NCI-H128 (cell line): ENCODE data around the gene ATG2A.

Source experiments
- DNase-seq: peaks from one replicate; lab custom pipeline; 2025; ENCODE audit not compliant: unreplicated experiment; lab: John Stamatoyannopoulos, UW

The ATG2A gene

DNA sequence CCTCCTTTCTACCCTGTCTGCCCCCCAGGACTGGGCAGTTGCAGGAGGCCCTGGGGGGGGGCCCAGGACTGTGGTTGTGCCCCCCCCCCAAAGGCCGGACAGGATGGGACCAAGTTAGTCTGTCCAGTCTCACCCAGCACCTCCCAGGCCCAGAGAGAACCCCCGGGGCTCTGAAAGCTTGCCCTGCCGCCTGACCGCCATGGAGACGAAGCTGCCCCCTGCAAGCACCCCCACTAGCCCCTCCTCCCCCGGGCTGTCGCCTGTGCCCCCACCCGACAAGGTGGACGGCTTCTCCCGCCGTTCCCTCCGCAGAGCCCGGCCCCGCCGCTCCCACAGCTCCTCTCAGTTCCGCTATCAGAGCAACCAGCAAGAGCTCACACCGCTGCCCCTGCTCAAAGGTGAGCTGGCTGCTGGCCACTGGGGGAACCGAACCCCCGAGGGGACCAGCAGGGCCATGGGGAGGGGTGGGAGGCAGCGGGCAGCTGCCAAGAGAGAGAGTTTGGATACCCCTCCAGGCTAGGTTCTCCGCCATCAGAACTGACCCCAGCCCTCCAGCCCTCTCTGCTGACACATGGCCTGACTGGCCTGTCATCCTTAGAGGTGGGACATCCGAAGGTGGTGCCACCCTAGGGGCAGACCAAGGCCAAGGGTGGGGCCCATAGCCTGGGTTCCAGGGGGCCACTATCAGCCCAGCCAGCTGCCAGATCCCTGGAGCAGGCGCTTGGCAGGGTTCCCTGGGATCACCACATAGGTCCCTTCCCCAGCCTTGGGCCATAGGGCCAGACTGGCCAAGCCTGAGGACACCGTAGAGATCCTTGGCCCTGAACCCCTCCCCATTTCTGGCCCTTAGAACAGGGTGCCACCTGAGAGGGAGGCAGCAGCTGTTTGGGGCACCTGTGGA, 8.8 kb upstream of the ATG2A start:
- DNase-seq, result no peak

DNA sequence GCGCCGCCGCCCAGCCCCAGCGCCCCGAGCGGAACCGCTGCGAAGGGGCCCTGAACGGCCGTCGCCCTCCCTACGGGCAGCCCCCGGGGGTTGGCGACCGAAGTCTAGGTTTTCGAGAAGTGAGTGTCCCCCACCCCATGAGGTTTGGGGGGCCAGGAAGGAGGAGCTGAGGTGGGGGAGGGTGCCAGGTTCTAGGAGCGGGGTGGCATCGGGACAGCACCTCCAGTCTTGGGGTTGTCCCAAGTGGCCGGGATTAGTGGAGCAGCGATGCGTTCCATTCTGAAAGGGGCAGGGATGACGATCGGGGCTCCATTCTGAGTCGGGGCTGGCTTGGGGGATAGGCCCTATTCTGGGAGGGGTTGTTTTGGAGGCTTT, 7.9 kb upstream of the ATG2A start:
- DNase-seq, result no peak

DNA sequence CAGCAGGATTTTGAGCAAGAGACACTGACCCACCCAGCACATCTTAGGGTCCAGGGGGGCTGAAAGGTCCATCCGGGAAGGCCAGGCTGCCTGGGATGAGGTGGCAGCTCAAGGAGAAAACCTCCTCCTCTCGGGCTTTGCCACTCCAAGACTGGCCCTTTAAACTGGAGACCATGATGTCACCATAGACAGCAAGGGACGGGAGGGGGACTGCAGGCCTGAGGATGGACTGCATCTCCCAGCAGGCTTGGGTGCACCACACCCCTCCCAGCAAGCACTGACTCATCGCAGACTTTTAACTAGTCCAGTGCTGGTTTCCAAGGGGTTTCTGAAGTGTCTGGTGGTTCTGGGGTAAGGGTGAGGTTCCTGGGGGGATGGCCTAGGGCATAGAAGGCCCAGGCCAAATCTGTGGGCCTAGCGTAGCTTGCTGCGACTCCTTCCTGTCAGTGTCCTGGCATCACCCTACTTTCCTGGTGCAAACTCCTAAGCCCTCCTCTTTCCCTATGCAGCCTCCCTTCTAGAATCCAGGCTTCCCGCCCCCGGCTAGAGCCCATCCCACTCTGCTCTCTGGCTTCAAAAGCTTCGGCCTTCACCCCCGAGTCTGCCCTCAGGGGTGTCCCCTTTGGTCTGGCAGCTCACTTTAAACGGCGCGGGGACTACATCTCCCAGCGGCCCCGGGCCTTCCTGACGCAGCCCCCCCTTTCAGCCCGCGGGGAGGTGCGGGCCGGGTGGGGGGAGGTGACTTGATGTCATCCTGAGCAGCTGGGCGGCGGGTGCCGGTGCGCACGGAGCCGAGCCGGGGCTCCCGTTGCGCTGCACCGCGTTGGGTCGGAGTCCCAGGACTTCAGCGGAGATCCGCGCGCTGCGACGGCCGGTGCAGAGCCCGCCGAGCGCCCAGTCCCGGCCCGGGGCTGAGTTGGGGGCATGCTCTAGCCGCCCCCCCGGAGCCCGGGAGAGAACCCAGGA, 7.2 kb upstream of the ATG2A start, which contains the start of gene PPP2R5B:
PPP2R5B (plus strand) TSS at position 746 of the 966 bp plus-strand sequence. CDS start 1,046 bp downstream, outside the sequence.
- peak; percentile 51 for DNase-seq

DNA sequence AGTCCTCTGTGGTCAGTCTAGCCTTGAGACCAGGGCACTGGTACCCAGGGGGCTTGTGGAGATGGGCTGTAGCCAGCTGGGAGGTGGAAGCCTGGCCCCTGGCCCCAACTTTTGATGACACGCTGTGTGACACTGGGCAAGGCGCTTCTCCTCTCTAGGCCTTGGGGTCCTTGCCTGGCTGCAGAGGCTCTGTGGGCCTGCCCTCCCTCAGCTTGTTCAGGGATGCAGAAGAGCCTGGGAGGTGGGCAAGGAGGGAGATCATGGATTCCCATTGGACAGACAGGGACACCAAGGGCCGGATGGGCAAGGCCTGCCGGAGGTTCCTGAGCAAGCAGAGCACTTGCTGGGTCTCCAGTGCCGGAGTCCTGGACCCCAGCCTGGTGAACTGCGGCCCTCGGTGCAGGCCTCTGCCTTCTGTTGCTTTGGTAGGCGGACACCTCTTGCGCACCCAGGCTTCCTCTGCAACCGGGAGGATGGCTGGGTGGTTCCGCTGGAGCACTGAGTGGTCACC, 6.2 kb upstream of the ATG2A start:
- no peak for DNase-seq

DNA sequence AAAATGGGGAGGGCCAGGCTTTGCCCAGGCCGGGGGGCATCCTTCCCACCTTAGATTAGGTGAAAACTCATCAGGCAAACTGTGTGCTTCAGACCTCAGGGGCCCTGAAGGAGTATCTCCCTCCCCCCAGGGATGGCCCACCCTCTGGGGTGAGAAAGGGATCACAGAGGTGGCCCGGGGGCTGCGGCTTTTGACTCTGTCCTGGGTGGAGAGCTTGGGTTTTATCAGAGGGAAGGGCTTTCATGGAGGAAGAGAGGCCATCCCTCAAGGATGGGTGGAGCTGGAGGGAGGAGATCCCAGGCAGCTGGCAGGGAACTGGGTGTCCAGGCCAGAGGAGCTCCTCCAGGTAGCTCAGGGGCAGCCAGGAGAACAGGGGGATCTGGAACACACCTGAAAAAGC, 4.4 kb upstream of the ATG2A start:
- DNase-seq, result no peak

DNA sequence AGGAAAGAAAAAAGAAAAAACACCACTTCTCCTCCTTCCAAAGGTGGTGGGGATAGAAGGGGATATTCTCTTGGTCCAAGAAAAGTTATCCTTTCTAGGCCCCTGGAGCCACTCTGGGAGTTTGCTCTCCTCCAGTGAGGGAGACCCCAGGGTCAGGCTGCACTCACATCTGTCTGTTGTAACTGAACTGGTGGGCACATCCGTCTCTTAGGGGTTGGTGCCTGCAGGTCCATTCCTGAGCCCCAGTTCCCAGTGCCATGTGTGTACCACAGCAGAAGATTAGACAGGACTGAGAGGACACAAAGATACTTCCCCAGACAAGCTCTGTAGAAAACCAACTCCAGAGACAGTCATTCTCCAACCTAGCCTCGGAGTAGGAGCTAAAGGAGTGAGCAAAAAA, 3.1 kb upstream of the ATG2A start:
- DNase-seq, result no peak

DNA sequence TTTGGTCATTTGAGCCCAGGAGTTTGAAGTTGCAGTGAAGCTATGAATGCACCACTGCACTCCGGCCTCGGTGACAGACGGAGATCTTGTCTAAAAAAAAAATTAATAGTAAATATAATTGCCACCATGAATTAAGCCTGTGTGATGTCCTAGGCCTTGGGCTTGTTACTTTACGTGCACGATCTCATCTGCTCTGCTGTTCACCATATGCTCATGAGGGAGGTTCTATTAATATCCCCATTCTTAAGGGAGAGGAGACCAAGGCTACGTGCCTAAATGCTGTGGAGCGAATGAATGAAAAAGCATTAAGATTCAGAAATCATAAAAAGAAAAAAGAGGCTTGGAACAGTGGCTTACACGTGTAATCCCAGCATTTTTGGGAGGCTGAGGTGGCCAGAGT, 2.6 kb upstream of the ATG2A start:
- DNase-seq, result no peak

DNA sequence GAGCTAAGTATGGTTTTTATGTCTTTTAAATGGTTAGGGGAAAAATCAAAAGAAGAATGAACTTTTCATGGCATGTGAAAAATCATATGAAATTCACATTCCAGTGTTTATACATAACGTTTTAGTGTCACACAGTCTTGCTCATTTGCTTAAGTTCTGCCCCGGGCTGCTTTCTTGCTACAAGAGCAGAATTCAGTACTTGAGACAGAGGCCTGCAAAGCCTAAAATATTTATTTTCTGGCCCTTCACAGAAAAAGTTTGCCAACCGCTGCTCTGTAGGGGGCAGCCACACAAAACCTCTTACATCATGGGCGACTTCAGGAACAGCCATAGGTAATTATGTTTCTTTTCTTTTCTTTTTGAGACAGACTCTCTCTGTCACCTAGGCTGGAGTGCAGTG, 1.0 kb upstream of the ATG2A start:
- no peak for DNase-seq

DNA sequence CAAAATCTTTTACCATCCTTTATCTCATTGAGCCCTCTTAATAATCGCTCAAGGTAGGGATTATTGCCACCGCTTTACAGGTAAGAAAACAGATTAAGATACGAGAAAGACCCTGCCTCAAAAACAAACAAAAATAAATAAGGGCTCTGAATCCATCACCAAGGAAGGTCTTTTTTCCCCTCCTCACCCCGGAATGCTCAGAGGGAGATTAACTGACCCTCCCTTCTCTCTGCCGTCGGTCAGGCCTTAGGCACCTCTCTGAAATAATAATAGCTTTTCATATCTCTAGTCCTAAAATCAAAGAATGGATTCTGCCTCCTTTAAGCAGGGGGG, 620 bp upstream of the ATG2A start:
- DNase-seq, result no peak

DNA sequence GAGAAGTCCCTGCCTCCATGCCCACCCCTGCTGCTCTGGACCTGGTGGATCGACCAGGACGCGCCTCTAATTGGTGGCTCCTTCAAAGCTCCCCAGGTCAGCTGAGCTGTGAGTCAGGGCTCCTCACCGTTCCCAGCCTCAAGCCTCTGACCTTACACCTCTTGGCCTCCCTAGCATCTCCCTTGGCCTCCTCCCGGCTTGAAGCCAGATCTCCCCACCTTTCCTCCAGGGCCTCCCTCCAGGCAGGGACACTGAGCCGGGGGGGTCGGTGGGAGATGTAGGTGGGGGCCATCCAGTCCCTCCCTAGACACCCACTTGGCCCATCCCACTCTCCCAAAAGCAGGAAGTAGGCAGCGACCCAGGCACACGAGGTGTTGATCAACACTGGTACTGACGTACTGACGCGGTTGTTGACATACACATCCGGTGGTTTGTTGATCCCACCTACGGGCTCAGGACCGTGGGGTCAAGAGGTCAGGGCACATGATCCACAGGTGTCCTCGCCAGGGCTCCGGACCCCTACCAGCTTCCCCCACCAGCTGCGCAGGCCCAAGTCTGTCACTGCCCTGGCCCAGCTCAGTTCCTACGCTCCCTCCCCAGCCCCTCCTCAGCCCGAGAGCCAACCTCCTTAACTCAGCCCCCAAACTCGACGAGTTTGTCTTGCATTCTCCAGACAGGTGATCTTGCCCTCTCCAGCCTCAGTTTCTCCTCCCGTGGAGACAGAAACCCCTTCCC, 802 bp downstream of the ATG2A start:
- DNase-seq, result no peak

DNA sequence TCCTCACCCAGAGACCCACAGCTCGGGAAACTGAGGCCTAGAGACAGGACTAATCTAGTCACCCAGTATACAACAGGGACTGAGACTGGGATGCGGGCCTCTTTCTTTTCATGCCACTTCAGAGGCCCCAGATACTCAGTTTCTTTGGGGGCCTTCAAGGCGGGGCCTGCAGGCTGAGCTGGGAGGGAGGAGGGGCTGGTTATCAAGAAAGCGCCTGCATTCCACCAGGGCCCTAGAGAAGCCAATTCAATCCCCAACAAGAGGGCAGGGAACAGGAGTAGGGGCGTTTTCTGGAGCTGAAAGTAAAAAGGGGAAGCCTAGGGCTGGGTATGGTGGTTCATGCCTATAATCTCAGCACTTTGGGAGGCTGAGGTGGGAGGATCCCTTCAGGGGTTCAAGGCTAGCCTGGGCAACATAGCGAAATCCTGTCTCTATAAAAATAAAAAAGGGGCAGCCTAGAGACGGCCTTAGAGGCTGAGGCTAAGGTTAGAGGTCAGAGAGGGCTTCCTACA, 1.6 kb downstream of the ATG2A start:
- DNase-seq, result no peak

DNA sequence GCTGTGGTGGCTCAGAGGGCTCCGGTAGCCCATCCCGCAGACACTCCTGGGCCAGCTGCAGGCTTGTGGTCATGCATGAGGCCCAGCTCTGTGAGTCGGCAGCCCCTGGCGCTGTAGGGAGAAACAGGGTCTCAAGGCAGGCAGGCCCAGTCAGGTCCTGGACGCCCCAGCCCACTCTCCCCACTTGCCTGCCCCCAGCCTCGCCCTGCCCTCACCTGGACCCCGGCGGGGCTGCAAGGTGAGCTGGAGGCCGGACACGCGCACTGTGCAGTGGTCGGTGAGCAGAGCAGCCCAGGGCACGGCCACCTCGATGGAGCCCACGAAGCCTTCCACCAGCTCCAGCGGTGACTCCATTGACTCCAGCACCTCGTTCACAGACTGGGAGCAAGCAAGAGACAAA, 2.9 kb downstream of the ATG2A start:
- no peak for DNase-seq

DNA sequence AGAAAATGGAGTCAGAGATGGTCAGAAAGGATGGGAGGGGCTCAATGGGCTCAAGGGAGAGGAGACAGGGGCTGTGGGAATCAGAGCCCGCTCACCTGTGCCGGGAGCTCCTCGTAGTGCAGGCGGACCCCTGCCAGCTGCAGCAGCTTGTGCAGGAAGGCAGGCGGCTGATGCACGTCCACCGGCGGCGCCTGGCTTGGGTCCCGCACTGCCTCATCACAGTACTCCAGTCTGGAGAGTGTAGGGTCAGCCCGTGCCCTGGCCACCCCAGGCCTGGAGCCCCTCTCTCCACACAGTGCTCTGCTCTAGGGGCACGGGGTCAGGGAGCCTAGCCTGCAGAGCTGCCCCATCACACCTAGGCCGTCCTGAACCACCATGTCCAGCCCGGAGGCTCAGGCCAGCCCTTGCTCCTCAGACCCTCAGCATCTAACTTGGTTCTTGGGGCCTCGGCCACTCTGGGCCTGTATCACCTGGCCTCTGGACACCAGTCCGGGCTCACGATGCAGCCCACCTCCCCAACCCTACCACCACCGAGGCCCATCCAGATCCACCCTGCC, 3.8 kb downstream of the ATG2A start:
- no peak for DNase-seq

DNA sequence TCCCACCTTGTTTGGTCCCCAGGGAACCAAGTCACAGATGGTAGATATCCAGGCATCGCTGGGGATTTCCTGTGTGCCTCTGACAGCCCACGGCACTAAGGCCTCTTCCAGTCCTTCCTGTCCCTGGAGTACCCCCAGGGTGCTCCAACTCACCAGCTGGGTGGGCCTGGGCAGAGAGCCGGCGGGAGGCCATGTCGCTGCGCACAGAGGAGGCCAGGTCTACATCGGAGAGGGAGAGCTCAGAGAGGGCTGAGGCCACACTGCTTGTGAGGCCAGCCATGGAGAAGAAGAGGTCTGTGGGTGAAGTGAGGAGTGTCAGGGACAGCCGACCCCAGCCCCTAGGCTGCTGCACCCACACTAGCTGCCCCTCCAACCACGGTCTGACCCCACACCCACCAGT, 5.3 kb downstream of the ATG2A start:
- no peak for DNase-seq

DNA sequence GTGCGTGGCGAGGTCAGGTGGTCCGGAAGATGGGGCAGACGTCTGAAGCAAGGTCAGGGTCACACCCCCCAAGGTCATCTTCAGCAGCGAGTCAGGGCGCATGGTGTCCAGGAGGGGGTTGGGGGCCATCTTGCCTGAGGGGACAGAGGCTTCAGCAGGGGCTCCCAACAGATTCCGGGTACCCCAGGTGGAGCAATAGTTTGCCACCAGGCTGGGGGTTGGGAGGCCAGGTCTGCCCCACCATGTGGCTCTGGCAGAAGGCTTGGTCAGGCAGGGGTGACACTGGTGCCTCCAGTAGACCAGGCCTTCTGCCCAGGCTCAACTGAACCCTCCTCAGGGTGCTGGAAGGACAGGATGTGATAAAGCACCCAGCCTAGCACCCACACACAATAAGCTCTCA, 5.9 kb downstream of the ATG2A start:
- no peak for DNase-seq

DNA sequence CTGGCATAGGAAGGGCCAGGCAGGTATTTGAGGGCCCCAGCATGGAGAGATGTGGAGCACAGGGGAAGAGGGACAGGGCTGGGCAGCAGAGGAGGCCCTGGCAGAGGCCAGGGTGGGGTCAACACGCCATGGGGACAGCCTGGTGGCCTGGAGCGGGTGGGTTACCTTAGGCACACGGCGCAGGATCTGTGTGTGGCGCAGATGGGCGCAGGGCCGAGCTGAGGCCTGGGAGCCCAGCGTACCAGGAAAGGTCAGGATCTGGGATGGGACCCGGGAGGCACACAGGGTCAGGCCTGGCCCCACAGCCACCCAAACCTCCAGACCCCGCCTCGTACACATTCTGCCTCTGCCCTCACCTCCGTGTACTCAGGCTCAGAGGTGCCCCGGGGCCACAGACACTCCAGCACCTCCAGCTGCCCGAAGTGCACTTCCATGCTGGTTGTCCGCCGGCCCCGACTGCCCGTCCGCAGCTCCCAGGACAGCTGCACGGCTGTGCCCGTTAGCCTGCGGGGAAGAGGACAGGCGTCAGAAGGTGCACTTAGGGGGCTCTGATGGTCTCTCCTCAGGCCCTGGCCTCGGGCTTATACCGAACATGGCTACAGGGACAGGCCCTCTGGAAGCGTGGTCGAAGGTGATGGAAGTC, 6.4 kb downstream of the ATG2A start:
- DNase-seq, result no peak

DNA sequence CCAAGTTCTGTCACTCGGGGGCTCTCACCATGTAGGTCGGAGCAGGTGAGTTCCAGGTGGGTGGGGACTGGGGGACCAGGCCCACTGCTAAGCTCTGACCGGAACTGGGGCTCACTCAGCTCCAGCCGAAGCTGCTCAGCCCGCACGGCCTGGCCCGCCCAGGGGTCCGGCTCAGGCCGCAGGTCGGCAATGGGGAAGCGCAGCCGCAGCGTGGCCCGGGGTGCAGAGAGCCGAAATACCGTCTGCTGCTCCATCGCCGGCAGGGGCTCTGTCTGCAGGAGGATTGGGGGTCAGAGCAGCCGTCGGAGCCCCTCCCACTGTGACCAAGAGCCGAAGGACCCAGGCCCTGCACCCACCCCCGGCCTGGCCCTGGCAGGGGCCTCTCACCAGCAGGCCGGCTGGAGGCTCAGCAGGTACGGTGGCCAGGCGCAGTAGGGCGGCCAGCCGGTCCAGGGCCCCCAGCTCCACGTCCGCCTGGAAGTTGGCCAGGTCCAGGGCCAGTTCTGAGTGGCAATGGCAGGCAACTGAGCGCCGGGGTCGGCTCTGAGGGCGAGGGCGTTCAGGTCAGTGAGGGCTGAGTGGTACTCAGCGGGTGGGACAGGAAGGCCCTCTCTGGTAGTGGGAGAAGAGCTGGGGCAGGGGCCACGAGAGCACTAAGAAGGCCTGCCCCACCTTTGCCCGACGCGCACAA, 7.2 kb downstream of the ATG2A start:
- DNase-seq, result no peak

DNA sequence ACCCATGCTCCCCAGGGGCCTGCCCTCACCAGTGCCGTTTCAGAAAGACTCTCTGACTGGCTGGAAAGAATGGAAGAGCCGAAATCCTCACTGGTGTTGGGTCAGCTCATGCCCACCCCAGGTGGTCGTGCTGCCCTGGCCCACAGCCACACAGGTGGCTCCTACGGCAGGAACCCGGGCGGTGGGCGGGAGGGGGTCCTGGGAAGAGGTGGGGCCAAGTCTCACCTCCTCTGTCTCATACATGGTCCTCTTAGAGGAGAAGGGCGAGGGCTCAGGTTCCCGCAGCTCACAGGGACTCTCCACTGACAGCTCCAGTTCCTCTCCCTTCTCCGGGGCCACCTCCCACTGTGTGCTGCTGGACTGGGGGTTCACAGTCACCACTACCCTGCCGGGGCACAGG, 8.2 kb downstream of the ATG2A start:
- no peak for DNase-seq

DNA sequence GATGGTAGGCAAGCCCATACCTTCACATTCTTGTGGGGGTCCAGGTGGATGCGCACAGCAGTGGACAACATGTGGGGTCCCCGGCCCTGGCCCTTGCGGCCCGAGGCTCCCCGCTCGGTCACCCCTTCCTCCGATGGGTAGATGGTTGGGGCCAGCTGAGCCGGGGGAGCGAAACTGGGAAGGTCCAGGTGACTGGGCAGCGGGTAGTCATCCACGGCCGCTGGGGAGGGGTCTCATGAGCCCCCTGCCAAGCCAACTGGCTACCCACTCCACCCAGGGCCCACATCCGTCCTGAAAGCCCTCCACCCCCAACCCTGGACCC, 10.7 kb downstream of the ATG2A start:
- no peak for DNase-seq
